HG03097 (cell line): Measurements from ENCODE around the gene TCF15.

Source experiments
- ATAC-seq: cut with Tn5 transposase; IDR thresholded peaks from one replicate; pipeline ENCODE4 v1.9.1; 2021; ENCODE audit not compliant: unreplicated experiment, low FRiP score

Gene TCF15, protein sequence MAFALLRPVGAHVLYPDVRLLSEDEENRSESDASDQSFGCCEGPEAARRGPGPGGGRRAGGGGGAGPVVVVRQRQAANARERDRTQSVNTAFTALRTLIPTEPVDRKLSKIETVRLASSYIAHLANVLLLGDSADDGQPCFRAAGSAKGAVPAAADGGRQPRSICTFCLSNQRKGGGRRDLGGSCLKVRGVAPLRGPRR

DNA sequence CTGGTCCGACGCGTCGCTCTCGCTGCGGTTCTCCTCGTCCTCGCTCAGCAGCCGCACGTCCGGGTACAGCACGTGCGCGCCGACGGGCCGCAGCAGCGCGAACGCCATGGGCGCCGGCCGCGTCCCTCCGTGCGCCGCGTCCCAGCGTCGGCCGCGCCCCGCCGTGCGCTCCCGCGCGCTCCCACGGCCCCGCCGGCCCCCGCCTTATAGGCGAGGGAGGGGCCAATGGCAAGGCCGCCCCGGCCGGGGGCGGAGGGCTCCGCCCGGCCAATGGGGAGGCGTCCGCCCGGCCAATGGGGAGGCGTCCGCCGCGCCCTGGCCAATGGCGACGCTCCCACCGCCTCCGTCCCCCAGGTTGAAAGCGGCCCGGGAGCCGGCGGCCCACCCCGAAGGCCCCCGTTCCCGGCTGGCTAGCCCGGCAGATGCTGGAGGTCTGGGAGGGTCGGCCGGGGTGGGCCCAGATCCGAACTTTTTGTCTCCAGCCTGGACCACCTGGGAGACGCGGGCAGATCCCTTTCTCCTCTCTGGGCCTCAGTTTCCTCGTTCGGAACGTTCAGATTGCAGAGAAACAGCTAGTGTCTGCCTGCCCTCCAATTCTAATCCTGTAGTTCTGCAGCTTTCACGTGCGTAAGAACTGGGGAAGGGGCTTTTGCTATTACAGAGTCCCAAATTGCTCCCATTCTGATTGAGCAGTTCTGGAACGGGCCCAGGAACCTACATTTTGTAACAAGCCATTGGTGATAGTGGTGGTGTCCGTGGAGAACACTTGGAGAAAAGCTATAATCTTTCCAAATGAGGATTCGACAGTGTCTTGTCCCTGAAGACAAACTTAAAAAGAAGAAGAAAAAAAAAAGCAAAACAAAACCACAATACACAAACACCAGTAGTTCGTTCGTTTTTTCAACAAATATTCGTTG, at the start of gene TCF15:
Gene TCF15, minus strand, starts transcription at position 180 of the 917 bp plus-strand sequence. Its CDS starts 72 bp downstream, at position 108.
- no peak for ATAC-seq

DNA sequence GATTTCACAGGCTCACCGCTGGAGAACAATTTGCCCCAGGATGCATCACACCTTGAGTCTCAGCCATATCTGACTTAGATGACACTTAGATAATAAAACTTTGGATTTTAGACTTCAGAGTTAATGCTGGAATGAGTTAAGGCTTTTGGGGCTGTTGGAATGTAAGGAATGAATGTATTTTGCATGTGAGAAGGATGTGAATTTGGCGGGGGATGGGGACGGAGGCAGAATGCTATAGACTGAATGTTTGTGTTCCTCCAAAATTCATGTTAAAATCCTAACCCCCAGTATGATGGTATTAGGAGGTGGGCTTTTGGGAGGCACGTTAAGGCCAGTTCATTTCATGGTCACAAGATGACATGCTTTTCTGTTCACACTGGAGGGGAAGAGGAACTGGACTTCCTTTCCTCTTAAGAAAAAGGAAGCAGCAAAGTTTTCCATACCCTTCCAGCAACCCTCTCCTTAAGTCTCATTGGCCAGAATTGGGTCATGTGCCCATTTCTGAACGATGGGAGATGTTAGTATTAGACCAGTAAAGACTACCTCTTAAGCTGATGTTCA, 48.7 kb upstream of the TCF15 start:
- no peak for ATAC-seq

GRCh38 chr20:658202-658601, 48.1 kb upstream of the TCF15 start:
- no peak for ATAC-seq

DNA sequence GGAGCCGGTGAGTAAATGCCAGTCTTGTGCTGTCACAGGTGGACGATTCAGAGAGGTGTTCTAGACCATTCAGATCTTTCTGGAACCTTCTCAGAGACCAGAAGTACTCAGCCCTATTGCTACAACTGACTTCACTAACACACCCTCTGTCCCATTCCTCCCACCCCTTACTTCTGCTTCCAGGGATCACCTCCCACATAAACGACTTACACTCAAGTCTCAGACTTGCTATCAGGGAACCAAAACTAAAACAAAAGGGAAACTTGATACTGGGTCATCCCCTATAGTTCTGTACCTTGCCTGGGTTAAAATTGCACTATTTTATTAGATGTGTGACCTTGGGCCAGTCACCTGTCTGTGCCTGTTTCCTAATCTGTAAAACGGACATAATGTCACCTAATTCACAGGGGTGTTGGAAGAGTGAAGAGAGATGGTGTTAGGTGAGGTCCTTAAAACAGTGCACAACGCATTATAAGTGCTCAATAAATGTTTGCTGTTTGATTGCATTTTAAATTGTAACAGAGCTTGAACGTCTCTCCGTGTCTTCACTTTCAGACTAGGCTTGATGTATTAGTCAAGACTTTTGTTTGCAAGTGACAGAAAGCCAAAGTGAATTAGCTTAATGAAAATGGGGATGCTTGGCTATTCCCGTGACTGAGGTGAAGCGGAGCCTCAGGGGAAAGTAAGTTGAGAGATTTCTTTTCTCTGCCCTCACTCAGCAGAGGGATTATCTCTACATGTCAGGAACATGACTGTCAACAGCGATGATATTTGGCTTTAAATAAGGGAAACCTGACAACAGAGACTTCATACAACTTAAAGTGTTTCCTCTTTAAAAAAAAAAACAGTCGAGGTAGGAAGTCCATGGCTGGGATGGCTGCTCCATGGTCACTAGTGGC, 45.9 kb upstream of the TCF15 start:
- ATAC-seq, result no peak

- no peak for ATAC-seq
Observed at GRCh38 chr20:654417-654750, 44.3 kb upstream of the TCF15 start.

- no peak for ATAC-seq
Observed at GRCh38 chr20:653590-654416, 43.7 kb upstream of the TCF15 start.

DNA sequence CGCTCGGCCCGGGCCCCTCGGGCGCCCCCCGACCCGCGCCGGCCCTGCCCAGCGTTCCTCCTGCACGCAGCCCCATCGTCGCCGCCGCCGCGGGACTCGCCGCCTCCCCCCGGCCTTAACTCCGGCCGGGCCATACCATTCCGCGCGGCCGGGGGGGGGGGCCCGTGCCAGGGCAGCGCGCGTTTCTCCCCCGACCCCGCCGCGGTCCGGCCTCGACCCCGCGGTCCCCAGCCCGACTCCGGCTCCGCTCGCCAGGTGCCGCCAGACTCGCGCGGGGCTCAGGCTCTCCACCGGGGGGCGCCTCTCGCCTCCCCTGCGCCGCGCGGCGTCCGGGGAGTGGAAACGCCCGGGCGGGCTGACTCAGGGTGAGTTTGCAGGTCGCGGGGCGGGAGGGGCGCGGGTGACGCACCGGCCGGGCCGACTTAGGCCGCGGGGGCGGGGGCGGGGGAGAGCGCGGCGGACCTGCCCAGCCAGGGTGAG, 43.0 kb upstream of the TCF15 start, which contains the start of gene SRXN1:
Gene SRXN1, minus strand, starts transcription at position 91 of the 480 bp plus-strand sequence. Its CDS starts 15 bp downstream, at position 76.
- ATAC-seq, result peak; percentile 81

DNA sequence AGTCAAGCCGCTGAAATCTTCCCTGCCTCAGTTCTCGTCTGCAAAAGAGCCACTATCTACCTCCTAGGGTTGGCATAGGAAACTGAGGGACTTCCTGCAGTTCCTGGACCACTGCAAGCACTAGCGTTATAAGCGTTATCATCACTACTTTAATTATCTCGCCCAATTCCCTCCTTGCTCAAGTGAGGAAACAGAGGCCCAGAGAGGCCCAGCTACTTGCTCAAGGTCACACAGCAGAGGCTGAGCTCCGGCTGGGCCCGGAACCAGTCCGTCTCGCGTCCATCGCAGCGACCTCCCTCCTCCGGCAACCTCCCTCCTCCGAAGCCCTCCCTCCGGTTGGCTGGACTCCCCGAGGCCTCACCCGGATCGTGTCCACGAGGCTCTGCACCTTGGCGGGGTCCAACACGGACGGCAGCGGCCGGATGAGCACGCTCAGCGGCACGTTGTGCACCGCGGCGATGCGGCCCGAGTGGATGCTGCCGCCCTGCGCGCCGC, 42.6 kb upstream of the TCF15 start:
- no peak for ATAC-seq

GRCh38 chr20:651713-652614, 41.9 kb upstream of the TCF15 start:
- no peak for ATAC-seq

DNA sequence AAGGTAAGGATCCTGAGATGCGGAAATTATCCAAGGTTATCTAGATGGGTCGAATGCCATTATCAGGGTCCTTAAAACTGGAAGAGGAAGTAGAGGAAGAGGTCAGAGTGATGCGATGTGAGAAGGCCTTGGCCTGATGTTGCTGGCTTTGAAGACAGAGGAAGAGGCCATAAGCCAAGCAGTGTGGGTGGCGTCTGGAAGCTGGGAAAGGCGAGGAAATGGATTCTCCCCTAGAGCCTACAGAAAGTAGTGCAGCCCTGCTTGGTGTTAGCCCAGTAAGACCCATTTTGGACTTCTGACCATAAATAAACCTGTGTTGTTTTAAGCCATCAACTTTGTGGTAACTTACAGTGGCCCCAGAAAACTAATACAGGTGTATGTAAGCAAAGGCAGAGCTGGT, 40.8 kb upstream of the TCF15 start:
- no peak for ATAC-seq

GRCh38 chr20:650281-650680, 40.2 kb upstream of the TCF15 start:
- ATAC-seq, result no peak

DNA sequence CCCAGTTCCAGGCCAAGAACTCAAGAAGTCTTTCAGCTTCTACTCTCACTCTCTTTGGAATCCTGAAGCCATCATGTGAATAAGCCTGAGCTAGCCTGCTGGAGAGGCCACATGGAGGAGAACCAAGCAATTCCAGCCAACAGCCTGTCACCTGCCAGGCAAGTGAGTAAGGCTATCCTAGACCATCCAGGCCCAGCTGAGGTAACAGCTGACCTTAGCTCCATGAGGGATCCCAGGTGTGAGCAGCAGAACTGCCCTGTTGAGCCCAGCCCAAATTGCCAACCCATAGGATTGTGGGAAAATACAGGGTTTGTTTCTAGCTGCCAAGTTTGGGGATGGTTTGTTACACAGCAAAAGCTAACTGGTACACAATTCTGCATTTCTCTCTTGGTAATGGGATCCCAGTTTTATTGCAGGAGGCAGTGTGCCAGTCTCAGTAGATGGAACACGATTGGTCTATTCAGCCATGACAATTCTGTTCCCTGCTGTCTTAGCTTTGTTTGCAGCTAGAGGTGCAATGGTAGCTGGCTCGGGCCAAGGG, 37.4 kb upstream of the TCF15 start:
- ATAC-seq, result no peak

- ATAC-seq, result no peak
Observed at GRCh38 chr20:646868-647233, 36.7 kb upstream of the TCF15 start.

DNA sequence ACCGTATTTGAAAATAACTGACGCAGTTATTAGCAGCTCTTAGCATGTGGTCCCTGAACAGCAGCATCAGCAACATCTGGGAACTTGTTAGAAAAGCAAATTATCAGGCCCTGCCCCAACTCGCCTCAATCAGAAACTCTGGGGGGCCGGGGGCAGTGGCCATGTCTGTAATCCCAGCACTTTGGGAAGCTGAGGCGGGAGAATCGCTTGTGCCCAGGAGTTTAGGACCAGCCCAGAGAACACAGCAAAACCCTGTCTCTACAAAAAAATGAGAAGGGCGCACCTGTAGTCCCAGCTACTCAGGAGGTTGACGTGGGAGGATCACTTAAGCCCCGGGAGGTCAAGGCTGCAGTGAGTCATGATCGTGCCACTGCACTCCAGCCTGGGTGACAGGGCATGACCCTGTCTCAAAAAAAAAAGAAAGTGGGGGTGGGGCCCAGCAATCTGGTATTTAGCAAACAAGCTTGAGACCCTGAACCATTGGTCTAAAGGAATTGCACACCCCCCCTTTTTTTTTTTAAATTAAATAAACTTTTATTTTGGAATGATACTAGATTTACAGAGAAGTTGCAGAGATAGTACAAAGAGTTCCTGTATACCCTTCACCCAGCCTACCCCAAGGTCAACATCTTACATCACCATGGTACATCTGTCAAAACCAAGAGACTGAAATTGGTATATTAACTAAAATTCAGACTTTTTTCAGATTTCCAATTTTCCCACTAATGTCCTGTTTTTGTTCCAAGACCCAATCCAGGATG, 36.2 kb upstream of the TCF15 start:
- no peak for ATAC-seq

DNA sequence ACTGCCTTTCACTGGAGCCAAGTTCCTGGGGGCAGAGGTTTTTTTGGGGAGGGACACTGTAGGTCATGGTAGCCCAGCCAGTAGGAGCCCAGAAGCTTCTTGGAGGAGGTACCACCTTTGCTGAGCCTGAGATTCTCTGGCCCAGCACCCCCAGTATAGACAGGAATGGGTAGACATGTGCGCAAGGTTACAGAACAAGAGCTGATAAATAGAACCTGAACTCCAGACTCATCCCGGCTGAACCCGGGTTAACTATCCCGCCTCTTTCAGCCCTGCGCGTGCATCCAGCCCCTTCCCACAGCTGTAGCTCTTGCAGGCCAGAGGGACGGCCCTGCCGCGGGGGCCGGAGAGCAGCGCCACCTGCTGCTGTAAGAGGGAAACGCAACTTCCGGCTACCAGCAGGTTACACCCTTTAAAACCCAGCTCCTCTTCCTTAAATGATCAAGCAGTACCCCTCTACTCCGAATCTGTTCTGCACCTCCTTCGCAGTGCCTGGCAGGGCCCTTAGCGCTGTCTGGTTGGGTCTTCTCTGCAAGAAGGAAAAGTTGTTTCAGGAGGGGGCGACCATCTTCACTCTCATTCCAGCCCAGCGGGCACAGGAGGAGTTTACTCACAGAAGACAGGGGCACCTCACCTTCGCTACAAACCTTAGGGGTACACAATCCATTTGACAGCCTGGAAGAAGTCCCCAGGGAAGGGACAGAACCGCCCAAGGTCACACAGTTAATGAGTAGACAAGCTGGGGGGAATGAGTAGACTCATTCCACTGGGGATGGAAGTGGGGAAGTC, 35.4 kb upstream of the TCF15 start:
- no peak for ATAC-seq

DNA sequence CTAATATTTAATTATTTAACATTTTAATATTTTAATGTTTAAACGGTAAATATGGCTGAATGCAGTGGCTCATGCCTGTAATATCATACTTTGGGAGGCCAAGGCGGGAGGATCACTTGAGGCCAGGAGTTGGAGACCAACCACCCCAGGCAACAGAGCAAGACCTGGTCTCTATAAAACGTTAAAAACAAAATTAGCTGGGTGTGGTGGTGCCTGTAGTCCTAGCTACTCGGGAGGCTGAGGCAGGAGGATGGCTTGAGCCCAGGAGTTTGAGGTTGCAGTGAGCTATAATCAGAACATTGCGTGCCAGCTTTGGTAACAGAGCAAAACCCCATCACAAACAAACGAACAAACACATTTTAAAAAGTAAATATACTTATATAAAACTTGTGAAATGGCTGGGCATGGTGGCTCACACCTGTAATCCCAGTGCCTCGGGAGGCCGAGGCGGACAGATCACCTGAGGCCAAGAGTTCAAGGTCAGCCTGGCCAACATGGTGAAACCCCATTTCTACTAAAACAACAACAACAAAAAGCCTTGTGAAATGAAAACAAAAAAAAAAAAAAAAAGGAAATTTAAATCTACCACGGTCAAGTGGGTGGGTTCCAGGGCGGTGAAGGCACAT, 34.7 kb upstream of the TCF15 start:
- no peak for ATAC-seq
